LoVo (cell line): ENCODE measurements around the gene ZKSCAN3.
"Not testable (repeated sequence)": the region's sequence is repeated elsewhere in the genome, so short reads cannot be mapped to it uniquely, and the experiment has no call there.

Source experiments
- DNase-seq: peaks from one replicate; pipeline ENCODE4 v3.0.0-alpha.2; 2016; ENCODE audit warnings: low spot score

ZKSCAN3 gene

GRCh38 chr6:28343898-28344677 lies 5.7 kb upstream of the ZKSCAN3 start:
- no peak for DNase-seq

GRCh38 chr6:28345201-28345600 lies 4.5 kb upstream of the ZKSCAN3 start:
- no peak for DNase-seq

- DNase-seq = no peak
Measured at GRCh38 chr6:28347119-28347518, 2.6 kb upstream of the ZKSCAN3 start.

GRCh38 chr6:28349344-28349891 lies 329 bp upstream of the ZKSCAN3 start:
- DNase-seq = no peak

GRCh38 chr6:28351087-28351486 lies 1.3 kb downstream of the ZKSCAN3 start:
- DNase-seq = no peak

GRCh38 chr6:28351493-28351925 lies 1.8 kb downstream of the ZKSCAN3 start:
- DNase-seq = no peak

GRCh38 chr6:28353356-28353755 lies 3.6 kb downstream of the ZKSCAN3 start:
- no peak for DNase-seq

- DNase-seq = no peak
Measured at GRCh38 chr6:28353981-28354676, 4.4 kb downstream of the ZKSCAN3 start.

- DNase-seq = no peak
Measured at GRCh38 chr6:28354688-28355554, 5.2 kb downstream of the ZKSCAN3 start.

- peak; percentile 83 for DNase-seq
Measured at GRCh38 chr6:28355743-28356665, 6.3 kb downstream of the ZKSCAN3 start.

GRCh38 chr6:28356666-28357020 lies 6.9 kb downstream of the ZKSCAN3 start:
- no peak for DNase-seq

GRCh38 chr6:28357036-28357435 lies 7.3 kb downstream of the ZKSCAN3 start:
- no peak for DNase-seq

GRCh38 chr6:28359562-28359961 lies 9.8 kb downstream of the ZKSCAN3 start:
- DNase-seq = not testable (repeated sequence)

- no peak for DNase-seq
Measured at GRCh38 chr6:28360961-28361360, 11.2 kb downstream of the ZKSCAN3 start.

- DNase-seq = not testable (repeated sequence)
Measured at GRCh38 chr6:28365590-28365989, 15.8 kb downstream of the ZKSCAN3 start.

GRCh38 chr6:28368522-28368921 lies 18.8 kb downstream of the ZKSCAN3 start:
- DNase-seq = no peak

GRCh38 chr6:28369463-28369862 lies 19.7 kb downstream of the ZKSCAN3 start:
- no peak for DNase-seq

GRCh38 chr6:28370440-28370839 lies 20.7 kb downstream of the ZKSCAN3 start:
- DNase-seq = no peak

- no peak for DNase-seq
Measured at GRCh38 chr6:28371280-28371679, 21.5 kb downstream of the ZKSCAN3 start.

- DNase-seq = no peak
Measured at GRCh38 chr6:28371706-28372451, 22.1 kb downstream of the ZKSCAN3 start.
